ENCODE measurements around the gene HAVCR2.

Gene HAVCR2

GRCh38 chr5:157068785-157069184 lies 40.1 kb downstream of the HAVCR2 start:
- no peak overlapping the region for H3K4me3 ChIP-seq (ENCODE audit: low read length)
- no peak for TF ChIP-seq CTCF (conservative IDR thresholded peaks at IDR 0.05; ENCODE audit: low read depth, low read length)
- DNase-seq (ENCODE audit: low read depth): no peak

DNA sequence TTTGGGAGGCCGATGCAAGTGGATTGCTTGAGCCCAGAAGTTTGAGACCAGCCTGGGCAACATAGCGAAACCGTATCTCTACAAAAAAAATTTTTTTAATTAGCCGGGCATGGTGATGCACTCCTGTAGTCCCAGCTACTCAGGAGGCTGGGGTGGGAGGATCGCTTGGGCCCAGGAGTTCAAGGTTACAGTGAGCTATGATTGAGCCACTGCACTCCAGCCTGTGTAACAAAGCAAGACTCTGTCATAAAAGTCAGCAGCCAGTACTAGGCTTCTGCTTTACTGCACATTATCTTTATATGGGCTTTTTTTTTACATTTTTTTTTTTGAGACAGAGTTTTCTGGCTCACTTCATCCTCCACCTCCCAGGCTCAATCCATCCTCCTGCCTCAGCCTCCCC lies 40.5 kb downstream of the HAVCR2 start:
- no peak for TF ChIP-seq CTCF (conservative IDR thresholded peaks at IDR 0.05; ENCODE audit: low read depth, low read length)
- DNase-seq (ENCODE audit: low read depth): no peak
- H3K4me3 ChIP-seq (ENCODE audit: low read length): no peak overlapping the region

- H3K4me3 ChIP-seq (ENCODE audit: low read length): no peak overlapping the region
- TF ChIP-seq CTCF (conservative IDR thresholded peaks at IDR 0.05; ENCODE audit: low read depth, low read length): no peak
- DNase-seq (ENCODE audit: low read depth): no peak
Measured at GRCh38 chr5:157067005-157067404, 41.8 kb downstream of the HAVCR2 start.

GRCh38 chr5:157066080-157066479 lies 42.8 kb downstream of the HAVCR2 start:
- DNase-seq (ENCODE audit: low read depth): no peak
- no peak overlapping the region for H3K4me3 ChIP-seq (ENCODE audit: low read length)
- TF ChIP-seq CTCF (conservative IDR thresholded peaks at IDR 0.05; ENCODE audit: low read depth, low read length): no peak

DNA sequence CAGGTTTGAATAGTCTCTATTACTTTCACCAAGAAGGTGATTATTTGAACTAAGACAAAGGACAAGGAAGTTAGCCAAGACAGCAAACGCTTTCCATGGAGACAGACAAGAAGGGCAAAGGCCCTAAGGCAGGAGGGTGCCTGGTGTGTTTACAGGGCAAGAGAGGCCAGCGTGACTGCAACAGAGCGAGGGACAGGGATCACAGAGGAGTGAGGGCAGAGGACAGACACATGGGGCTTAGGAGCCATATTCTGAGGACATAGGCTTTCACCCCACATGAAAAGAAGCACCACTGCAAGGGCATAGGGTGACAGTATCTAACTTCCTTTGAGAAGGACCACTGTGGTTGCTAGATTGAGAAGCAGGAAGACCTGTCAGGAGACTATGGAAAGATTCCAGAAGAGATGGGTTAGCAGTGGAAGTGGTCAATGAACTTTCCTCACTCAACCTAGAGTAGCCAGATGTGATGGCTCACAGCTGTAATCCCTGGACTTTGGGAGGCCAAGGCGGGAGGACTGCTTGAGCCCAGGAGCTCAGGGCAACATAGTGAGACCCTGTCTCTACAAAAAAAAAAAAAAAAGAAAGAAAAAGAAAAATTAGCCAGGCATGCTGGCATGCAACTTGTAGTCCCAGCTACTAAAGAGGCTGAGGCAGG lies 44.9 kb downstream of the HAVCR2 start:
- DNase-seq (ENCODE audit: low read depth): no peak
- H3K4me3 ChIP-seq (ENCODE audit: low read length): no peak overlapping the region
- TF ChIP-seq CTCF (conservative IDR thresholded peaks at IDR 0.05; ENCODE audit: low read depth, low read length): no peak

- no peak for TF ChIP-seq CTCF (conservative IDR thresholded peaks at IDR 0.05; ENCODE audit: low read depth, low read length)
- H3K4me3 ChIP-seq (ENCODE audit: low read length): no peak overlapping the region
- DNase-seq (ENCODE audit: low read depth): no peak
Measured at GRCh38 chr5:157059891-157060290, 49.0 kb downstream of the HAVCR2 start.

- DNase-seq (ENCODE audit: low read depth): no peak
Measured at GRCh38 chr5:157059093-157059539, 49.7 kb downstream of the HAVCR2 start, which contains the start of gene HAVCR1. TSS of gene HAVCR1 (minus strand) at chr5:157059116. CDS start at chr5:157057943, 1,173 bp downstream.

More at GRCh38 chr5:157059093-157059539, 49.7 kb downstream of the HAVCR2 start, which contains the start of gene HAVCR1:
- TF ChIP-seq CTCF (conservative IDR thresholded peaks at IDR 0.05; ENCODE audit: low read depth, low read length): no peak
- H3K4me3 ChIP-seq (ENCODE audit: low read length): no peak within 1 kb of the TSS
